LNCaP clone FGC (cell line): ENCODE measurements around the gene MKX.

Experiments used
- DNase-seq: peaks from one replicate; pipeline ENCODE4 v3.0.0-alpha.2; 2011; ENCODE audit warnings: low read depth
- H3K4me3 ChIP-seq: 2 replicates; pipeline ENCODE4 v1.5.1; 2011; ENCODE audit warnings: mild to moderate bottlenecking, low read depth, low read length, control low read depth
- TF ChIP-seq, protein P1 (sequence below): IDR thresholded peaks from 2 replicates; pipeline ENCODE4 v1.5.1; 2012; ENCODE audit warnings: mild to moderate bottlenecking; ENCODE audit not compliant: control insufficient read depth, insufficient read depth; ENCODE audit errors: extremely low read depth

MKX gene

DNA sequence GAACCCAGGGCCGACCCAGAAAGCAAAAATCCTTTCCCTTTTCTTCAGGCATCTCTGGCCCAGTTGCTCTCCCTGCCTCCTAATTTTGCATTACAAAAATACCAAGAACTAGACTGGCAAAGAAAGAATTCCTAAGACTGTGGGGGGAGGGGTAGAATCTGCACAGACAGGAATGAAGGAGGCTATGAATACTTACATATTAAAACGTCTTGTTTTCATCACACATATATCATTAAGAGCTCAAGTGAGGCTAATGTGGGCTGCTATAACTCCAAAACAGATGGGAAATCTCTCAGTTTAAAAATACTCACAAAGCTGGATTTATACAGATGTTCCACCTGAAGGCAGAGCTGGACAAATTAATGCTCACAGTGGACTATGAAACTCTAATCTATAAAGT lies 29.2 kb upstream of the MKX start:
- DNase-seq, result no peak
- H3K4me3 ChIP-seq, result no peak overlapping the region
- TF ChIP-seq, protein P1, sequence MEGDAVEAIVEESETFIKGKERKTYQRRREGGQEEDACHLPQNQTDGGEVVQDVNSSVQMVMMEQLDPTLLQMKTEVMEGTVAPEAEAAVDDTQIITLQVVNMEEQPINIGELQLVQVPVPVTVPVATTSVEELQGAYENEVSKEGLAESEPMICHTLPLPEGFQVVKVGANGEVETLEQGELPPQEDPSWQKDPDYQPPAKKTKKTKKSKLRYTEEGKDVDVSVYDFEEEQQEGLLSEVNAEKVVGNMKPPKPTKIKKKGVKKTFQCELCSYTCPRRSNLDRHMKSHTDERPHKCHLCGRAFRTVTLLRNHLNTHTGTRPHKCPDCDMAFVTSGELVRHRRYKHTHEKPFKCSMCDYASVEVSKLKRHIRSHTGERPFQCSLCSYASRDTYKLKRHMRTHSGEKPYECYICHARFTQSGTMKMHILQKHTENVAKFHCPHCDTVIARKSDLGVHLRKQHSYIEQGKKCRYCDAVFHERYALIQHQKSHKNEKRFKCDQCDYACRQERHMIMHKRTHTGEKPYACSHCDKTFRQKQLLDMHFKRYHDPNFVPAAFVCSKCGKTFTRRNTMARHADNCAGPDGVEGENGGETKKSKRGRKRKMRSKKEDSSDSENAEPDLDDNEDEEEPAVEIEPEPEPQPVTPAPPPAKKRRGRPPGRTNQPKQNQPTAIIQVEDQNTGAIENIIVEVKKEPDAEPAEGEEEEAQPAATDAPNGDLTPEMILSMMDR, result no peak

DNA sequence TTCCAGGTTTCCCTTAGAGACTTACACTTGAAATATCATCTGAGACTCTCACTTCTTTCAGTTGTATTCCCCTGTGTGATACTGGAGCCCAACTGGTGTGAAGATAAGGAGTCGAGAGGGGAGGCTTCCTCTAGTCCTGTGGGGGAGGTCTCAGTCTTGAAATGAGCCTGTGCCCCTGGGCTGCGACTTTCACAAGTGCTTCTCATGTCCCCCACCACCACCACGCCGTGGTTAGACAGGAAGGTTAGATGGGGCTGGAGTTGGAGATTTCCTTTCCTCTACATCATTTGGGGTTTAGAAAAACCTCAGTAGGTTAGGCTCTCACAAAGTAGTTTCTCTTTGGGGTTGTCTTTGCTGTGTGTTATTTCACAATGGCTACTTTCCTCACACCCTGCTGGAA lies 25.6 kb upstream of the MKX start:
- no peak for DNase-seq
- TF ChIP-seq, protein P1, result no peak
- H3K4me3 ChIP-seq, result no peak overlapping the region

DNA sequence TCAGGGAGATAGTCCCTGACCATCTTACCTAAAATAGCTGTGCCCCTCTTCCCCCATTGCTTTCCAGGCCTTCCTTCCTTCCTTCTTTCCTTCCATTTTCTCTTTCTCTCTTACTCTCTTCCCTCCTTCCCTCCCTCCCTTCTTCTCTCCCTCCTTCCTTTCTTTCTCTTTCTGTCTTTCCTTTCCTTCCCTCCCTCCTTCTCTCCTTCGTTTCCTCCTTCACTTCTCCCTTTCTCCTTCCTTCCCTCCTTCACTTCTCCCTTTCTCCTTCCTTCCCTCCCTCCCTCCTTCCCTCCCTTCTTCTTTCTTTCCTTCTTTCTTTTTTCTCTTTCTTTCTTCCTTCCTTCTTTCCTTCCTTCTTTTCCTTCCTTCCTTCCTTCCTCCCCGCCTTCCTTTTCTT lies 24.6 kb upstream of the MKX start:
- no peak overlapping the region for H3K4me3 ChIP-seq
- TF ChIP-seq, protein P1, result no peak
- DNase-seq, result no peak

DNA sequence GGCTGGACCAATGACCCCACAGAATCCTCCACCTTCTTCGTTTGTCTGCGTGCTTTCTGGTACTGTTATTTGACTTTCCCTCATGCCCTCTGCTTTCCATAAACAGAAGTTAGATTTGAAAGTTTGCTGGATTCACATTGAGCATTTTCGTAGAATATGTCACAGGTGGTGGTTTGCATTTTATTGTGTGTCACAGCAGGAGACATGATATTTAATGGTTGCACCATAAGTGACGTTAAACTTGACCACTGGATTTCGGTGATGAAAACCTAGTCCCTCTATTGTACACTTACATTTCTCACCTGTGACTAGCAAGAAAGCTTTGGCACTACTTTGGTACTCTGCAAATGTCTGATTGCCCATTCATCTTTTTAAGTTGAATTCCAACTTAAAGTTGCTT lies 15.2 kb upstream of the MKX start:
- DNase-seq, result no peak
- no peak overlapping the region for H3K4me3 ChIP-seq
- TF ChIP-seq, protein P1, result no peak

DNA sequence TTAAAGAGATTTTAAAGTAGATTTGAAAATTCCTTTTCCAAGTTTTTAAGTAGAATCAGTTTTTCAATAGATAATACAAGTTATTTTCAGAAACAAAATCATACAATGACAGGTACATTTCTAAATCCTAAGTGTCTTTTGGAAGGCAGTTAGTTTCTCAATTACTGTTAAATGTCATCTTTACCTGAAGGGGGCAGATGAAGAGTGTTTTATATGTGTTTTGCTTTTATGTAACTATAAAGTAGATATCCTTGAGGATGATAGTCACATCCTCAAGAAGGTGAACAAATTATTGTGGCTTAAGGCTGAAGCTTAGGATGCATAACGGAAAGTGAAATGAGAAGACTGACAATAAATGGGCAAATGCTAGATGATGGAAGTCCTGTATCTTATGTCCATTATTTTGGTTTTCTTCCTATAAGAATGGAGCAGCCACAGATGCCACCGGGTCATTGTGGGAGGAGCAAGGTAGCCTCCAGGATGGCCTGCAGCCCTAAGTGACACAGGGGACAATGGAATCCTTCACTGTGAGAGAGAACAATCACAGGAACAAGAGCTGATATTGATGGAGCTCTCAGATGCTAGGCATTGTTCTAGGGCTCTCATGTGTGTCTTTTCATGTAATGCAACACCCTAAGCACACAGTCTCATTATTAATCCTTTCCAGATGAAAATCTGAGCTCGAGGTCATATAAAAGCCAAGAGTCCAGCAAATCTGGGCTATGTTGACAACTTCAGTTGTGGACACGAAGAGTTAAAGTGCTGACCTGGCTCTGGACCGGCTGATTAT lies 14.1 kb upstream of the MKX start:
- DNase-seq, result no peak
- TF ChIP-seq, protein P1, result peak; percentile 38
- H3K4me3 ChIP-seq, result no peak overlapping the region

DNA sequence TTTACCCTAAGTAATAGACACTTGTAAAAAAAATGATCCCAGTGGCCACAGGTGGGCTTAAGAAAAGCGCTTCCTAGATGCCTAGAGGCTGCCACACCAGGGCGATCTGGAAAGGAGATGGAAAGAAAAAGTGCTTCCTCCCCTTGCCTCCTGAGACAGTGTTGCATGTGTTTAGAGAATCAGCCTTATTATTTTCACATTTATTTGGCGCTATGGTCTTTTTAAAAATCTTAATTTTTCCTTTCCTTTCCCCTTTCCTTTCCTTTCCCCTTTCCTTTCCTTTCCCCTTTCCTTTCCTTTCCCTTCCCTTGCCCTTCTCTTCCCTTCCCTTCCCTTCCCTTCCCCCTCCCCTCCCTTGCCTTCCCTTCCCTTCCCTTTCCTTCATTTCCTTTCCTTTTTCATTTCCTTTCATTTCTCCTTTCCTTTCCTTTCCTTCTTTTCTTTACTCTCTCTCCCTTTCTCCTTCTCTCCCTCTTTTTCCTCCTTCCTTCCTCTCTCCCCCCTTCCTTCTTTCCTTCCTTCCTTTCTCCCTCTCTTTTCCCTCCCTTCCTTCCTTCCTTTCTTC lies 7.1 kb upstream of the MKX start:
- no peak overlapping the region for H3K4me3 ChIP-seq
- no peak for DNase-seq
- TF ChIP-seq, protein P1, result no peak
